Sigmoid colon (tissue), 7 donors: ENCODE results near the gene NUDC. TPM values are rescaled to one million over a fixed set of nuclear protein-coding genes. Genes with fewer than 3 reads are reported as not detected.
A peak's percentile ranks its signal among the peaks of the same experiment; 100 is the strongest.

Experiments used
- DNase-seq: peaks from one replicate; pipeline ENCODE4 v3.0.0-alpha.2; 2019
- H3K27ac ChIP-seq, 4 donors: fragments of 200-600 bp; sonication (generic); one replicate each; pipeline ENCODE4 v1.5.1; 2016 to 2019; ENCODE audit warnings: mild to moderate bottlenecking in 1 of 4
- H3K27me3 ChIP-seq, 3 donors: fragments of 200-600 bp; sonication (generic); one replicate each; pipeline ENCODE4 v1.5.1; 2019; ENCODE audit warnings: mild to moderate bottlenecking in 1 of 3
- H3K36me3 ChIP-seq, 4 donors: fragments of 200-600 bp; sonication (generic); one replicate each; pipeline ENCODE4 v1.5.1; 2016 to 2019
- H3K4me1 ChIP-seq, 4 donors: fragments of 200-600 bp; sonication (generic); one replicate each; pipeline ENCODE4 v1.5.1; 2017 to 2019
- H3K4me3 ChIP-seq, 4 donors: fragments of 200-600 bp; sonication (generic); one replicate each; pipeline ENCODE4 v1.5.1; 2017 to 2019; ENCODE audit warnings: mild to moderate bottlenecking in 2 of 4, moderate library complexity in 1 of 4
- H3K9me3 ChIP-seq, 4 donors: fragments of 200-600 bp in 3 of 4; sonication (generic) in 3 of 4; one replicate each; pipeline versions ENCODE4 v1.5.1 to v1.6.1; 2013 to 2019
- EP300 ChIP-seq, 4 donors: sonication (generic); formaldehyde crosslinking; IDR thresholded peaks; one replicate each; pipeline ENCODE4 v1.6.1; 2017; ENCODE audit warnings: antibody characterized with exemption in 4 of 4
- POLR2A ChIP-seq, 2 donors: fragments of 450-650 bp; IDR thresholded peaks; one replicate each; pipeline ENCODE4 v1.6.1; 2016; ENCODE audit warnings: antibody characterized with exemption in 2 of 2, mild to moderate bottlenecking in 2 of 2, moderate library complexity in 2 of 2
- POLR2AphosphoS5 ChIP-seq, 4 donors: sonication (generic); formaldehyde crosslinking; IDR thresholded peaks; one replicate each; pipeline ENCODE4 v1.6.1; 2017; ENCODE audit warnings: antibody characterized with exemption in 4 of 4
- WGBS, 2 donors: extraction: QIAGEN DNeasy Blood & Tissue Kit; methylation state at CpG; one replicate each; pipeline ENCODE4 v1.1.7; 2013; 5-methylcytosine and 5-hydroxymethylcytosine counted together
- intact Hi-C: fragments of 100-400 bp; cut with DNase I; formaldehyde crosslinking; loops from one replicate; pipeline ENCODE4 v1.15.1; 2023
- polyA plus RNA-seq, 3 donors: library from polyadenylated mRNA; stranded (reverse); fragments of 200-250 nt; gene quantifications; one replicate each; pipeline ENCODE4 v1.2.3, GENCODE V29; 2013
- total RNA-seq, 4 donors: library from RNA; depleted of rRNA; stranded (reverse); fragments of >200 nt; gene quantifications; one replicate each; pipeline ENCODE4 v1.1.0, GENCODE V29; 2016
- TF ChIP-seq, protein P1 (sequence below), 4 experiments: fragments of 450-650 bp in 3 of 4; fragments of 200-600 bp in 1 of 4; IDR thresholded peaks; one replicate each; pipeline ENCODE4 v1.5.1; 2016 to 2019; ENCODE audit warnings: antibody characterized with exemption in 4 of 4, mild to moderate bottlenecking in 3 of 4, moderate library complexity in 2 of 4
- donor health status: healthy with polysubstance abuse.
- donor health status: Bipolar disorder and iron deficiency.
- donor health status: healthy.

Gene NUDC
- total and polyA plus RNA-seq, 7 donors, result 28.4 to 82.1 (median 57.1) TPM

- TF ChIP-seq, protein P1, sequence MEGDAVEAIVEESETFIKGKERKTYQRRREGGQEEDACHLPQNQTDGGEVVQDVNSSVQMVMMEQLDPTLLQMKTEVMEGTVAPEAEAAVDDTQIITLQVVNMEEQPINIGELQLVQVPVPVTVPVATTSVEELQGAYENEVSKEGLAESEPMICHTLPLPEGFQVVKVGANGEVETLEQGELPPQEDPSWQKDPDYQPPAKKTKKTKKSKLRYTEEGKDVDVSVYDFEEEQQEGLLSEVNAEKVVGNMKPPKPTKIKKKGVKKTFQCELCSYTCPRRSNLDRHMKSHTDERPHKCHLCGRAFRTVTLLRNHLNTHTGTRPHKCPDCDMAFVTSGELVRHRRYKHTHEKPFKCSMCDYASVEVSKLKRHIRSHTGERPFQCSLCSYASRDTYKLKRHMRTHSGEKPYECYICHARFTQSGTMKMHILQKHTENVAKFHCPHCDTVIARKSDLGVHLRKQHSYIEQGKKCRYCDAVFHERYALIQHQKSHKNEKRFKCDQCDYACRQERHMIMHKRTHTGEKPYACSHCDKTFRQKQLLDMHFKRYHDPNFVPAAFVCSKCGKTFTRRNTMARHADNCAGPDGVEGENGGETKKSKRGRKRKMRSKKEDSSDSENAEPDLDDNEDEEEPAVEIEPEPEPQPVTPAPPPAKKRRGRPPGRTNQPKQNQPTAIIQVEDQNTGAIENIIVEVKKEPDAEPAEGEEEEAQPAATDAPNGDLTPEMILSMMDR (IDR thresholded peaks at IDR 0.05), result no peak
- TF ChIP-seq POLR2A (IDR thresholded peaks at IDR 0.05), result no peak
- TF ChIP-seq EP300 (IDR thresholded peaks at IDR 0.05), result no peak
- TF ChIP-seq POLR2AphosphoS5 (IDR thresholded peaks at IDR 0.05), result no peak
- H3K4me3 ChIP-seq, result no peak overlapping the region
- H3K9me3 ChIP-seq, result no peaks in the 10 kb centered on the region
- DNase-seq, result no peak
- peaks cover 0 to 19% (median 5%) of the 10 kb centered on the region in 3 donors for H3K27me3 ChIP-seq
- 83 to 89% methylated on average over 1 of the region's 1 CpG for WGBS, 2 donors
- intact Hi-C loops, result loop anchor here (10.0 kb wide), 1 partner anchor 399 kb away; the partner anchor contains the start of gene GPR3
- H3K4me1 ChIP-seq, result peaks cover 0 to 75% (median 71%) of the 10 kb centered on the region in 4 donors
- H3K27ac ChIP-seq, result peak overlapping the region; percentile 91 to 98 (median 97)
- no peaks in the 10 kb centered on the region for H3K36me3 ChIP-seq
Measured at GRCh38 chr1:26996024-26996423, 74.5 kb downstream of the NUDC start.

Other genes with a start within 250 kb of the NUDC start
- gene ARID1A, start 225.7 kb upstream of the NUDC start, total RNA-seq, result 10 to 100 TPM; 20.7 to 47.1 (median 24.7) TPM
- 10 to 100 TPM in 2 of 3 donors, 1 to 10 TPM in 1; 7.2 to 36.7 (median 11.1) TPM for gene ARID1A, start 225.7 kb upstream of the NUDC start, polyA plus RNA-seq
- 10 to 100 TPM in 3 of 4 donors, 1 to 10 TPM in 1; 9.6 to 24.9 (median 14.1) TPM for gene PIGV, start 133.8 kb upstream of the NUDC start, total RNA-seq
- gene PIGV, start 133.8 kb upstream of the NUDC start, polyA plus RNA-seq, result 10 to 100 TPM in 1 of 3 donors, 1 to 10 TPM in 2; 5.1 to 12.1 (median 7.2) TPM
- gene ZDHHC18, start 95.1 kb upstream of the NUDC start, total RNA-seq, result 10 to 100 TPM in 2 of 4 donors, 1 to 10 TPM in 2; 7.5 to 13.6 (median 10.7) TPM
- 10 to 100 TPM; 12.0 to 19.4 (median 17.5) TPM for gene ZDHHC18, start 95.1 kb upstream of the NUDC start, polyA plus RNA-seq
- gene SFN, start 58.6 kb upstream of the NUDC start, total RNA-seq, result 1 to 10 TPM in 2 of 4 donors, not detected in 2; 1.1 to 2.2 TPM
- gene SFN, start 58.6 kb upstream of the NUDC start, polyA plus RNA-seq, result 100 to 1,000 TPM; 209 to 729 (median 212) TPM
- gene GPN2, start 31.5 kb upstream of the NUDC start, total RNA-seq, result 10 to 100 TPM in 1 of 4 donors, 1 to 10 TPM in 3; 7.4 to 11.0 (median 9.8) TPM
- 10 to 100 TPM; 12.0 to 18.6 (median 18.5) TPM for gene GPN2, start 31.5 kb upstream of the NUDC start, polyA plus RNA-seq
- 1 to 10 TPM; 6.6 to 9.7 (median 7.5) TPM for gene GPATCH3, start 21.3 kb upstream of the NUDC start, total RNA-seq
- 10 to 100 TPM; 12.0 to 14.3 (median 12.8) TPM for gene GPATCH3, start 21.3 kb upstream of the NUDC start, polyA plus RNA-seq
- not detected for gene NR0B2, start 7.8 kb upstream of the NUDC start, total RNA-seq
- gene NR0B2, start 7.8 kb upstream of the NUDC start, polyA plus RNA-seq, result under 1 TPM in 1 of 3 donors, not detected in 2; 0.82 TPM
- gene KDF1, start 38.7 kb downstream of the NUDC start, total RNA-seq, result not detected
- 10 to 100 TPM; 15.0 to 26.8 (median 20.4) TPM for gene KDF1, start 38.7 kb downstream of the NUDC start, polyA plus RNA-seq
- 10 to 100 TPM; 15.5 to 29.6 (median 20.2) TPM for gene TRNP1, start 71.9 kb downstream of the NUDC start, total RNA-seq
- gene TRNP1, start 71.9 kb downstream of the NUDC start, polyA plus RNA-seq, result 10 to 100 TPM in 1 of 3 donors, 1 to 10 TPM in 2; 3.0 to 10.8 (median 4.3) TPM
- gene TENT5B, start 91.1 kb downstream of the NUDC start, total RNA-seq, result 100 to 1,000 TPM in 2 of 4 donors, 10 to 100 TPM in 2; 24.0 to 111 (median 86.4) TPM
- 1 to 10 TPM in 1 of 3 donors, under 1 TPM in 1, not detected in 1; 0.60 to 5.7 TPM for gene TENT5B, start 91.1 kb downstream of the NUDC start, polyA plus RNA-seq
- 10 to 100 TPM; 11.4 to 25.2 (median 13.3) TPM for gene SLC9A1, start 233.4 kb downstream of the NUDC start, total RNA-seq
- gene SLC9A1, start 233.4 kb downstream of the NUDC start, polyA plus RNA-seq, result 10 to 100 TPM in 2 of 3 donors, 1 to 10 TPM in 1; 6.0 to 64.4 (median 10.6) TPM